Measurements from ENCODE around the gene POLR1F.

Gene POLR1F

DNA sequence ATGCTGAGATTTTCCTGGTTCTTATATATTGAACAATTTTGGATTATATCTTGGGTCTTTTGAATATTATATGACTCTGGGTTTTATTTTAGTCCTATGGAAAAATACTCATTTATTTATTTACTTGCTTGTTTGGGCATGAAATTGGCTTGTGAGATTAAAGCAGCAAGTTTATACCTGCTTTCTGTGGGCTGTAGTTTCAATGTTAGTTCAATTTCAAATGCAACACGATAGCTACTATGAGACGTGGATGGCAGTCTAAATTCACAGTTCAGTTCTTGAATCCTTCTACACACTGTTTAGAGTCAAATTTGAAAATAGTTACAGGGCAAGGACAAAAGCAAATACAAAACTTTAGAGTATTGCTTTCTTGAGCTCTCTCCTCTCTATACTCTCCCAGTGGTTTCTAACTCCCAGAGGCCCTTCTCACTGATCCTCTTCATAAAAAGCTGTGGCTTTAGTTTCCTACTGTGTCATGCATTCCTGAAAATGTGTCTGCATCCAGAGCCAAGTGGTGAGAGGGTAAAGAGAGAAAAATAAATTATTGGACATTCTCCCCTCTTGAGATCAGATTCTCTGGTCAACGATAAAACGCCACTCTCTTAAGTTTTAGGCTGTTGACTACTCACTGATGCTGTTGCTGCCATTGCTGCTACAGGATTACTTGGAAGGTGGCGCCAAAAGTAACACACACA is 34.4 kb downstream of the POLR1F start:
- DNase-seq (ENCODE audit: low read depth), result no peak

DNA sequence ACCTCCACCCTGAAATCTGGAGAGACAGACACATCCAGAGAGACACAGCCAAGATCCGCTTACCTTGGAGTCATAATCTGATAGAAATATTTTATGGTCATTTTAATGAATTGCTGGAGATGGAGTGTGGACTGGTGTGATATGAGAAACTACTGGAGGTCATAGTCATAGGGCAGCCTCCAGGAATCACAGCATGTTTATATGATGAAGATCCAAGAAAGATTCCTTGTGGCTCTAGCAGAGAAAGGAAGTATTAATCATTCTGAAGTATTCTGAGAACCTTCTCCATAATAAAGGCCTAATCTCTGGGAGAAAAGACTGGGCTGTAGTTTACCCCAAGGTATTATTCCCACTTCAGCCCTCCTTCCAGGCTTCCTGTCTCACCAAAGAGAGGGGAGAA is 38.0 kb downstream of the POLR1F start:
- no peak for DNase-seq (ENCODE audit: low read depth)

GRCh38 chr7:19665399-19666008 is 43.3 kb downstream of the POLR1F start:
- DNase-seq (ENCODE audit: low read depth), result no peak

DNA sequence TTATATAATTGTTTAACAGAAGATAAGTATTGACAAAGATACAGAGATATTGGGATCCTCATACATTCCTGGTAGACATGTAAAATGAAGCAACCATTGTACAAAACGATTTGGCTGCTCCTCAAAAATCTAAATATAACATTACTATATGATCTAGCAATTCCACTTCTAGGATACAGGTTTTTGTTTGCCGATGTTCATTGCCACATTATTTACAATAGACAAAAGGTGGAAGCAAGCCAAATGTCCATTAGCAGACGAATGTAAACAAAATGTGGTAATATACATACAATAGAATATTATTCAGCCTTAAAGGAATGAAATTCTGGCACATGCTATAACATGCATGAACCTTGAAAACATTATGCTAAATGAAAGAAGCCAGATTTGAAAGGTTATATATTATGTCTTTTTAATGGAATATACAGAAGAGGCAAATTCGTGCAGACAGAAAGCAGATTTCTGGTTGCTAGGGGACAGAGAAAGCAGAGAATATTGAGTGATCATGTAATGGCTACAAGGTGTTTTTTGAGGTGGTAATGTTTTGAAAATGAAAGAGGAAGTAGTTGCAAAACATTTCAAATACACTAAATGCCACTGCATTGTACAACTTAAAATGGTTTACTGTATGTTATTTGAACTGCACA is 44.9 kb downstream of the POLR1F start:
- DNase-seq (ENCODE audit: low read depth), result no peak

- DNase-seq (ENCODE audit: low read depth), result no peak
These were observed 60.0 kb downstream of the POLR1F start for GRCh38 chr7:19648791-19649190.

Data from activated T-cell treated with anti-CD3 and anti-CD28 coated beads for 1 hour (primary cell).